ENCODE results near the gene PSME3IP1. TPM values are rescaled to one million over a fixed set of nuclear protein-coding genes. Genes with fewer than 3 reads are reported as not detected.
A peak's percentile ranks its signal among the peaks of the same experiment; 100 is the strongest.

The PSME3IP1 gene
- total RNA-seq, 1 experiment from 2014 or later = 45.6 TPM

DNA sequence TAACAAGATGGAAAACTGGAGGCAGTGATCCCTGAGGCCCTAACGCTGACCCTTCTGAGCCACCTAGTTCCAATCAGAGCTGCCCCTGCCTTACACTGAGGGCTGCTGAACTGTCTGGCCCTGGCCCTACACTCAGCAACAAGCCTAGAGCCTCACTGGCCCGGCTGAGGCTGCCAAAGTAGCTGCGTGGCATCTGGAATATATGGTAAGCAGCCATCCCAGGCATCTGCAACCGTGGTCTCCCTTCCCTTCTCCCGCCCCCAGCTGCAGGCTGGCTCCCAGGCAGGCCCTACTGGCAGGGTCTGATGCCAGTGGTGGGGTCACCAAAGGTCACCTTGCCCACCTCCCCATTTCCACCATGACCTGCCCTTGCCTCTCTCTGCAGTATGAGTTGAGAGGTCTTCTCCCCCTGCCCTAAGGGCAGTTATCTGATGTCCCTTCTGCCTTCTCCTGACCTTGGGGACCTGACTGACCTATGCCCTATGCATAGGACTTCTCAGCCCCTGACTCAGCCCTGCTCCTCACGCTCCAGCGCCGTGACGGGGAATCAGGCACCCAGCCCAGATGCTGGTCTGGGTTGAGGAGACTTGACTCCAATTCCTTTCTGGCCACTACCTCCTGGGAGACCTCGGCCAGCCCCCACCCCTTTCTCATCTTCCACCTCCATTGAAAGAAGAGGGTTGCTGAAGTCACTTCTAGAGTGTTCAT, 48.1 kb downstream of the PSME3IP1 start:
- H3K79me2 ChIP-seq (ENCODE audit: low read length) = no peaks in the 10 kb centered on the region
- H3K36me3 ChIP-seq (ENCODE audit: low read depth, low read length) = no peaks in the 10 kb centered on the region
- BruUV-seq (replicated peaks) = no TSS peak
- ChIA-PET POLR2A (ENCODE audit: unreplicated experiment) (no interaction called here), CTCF (no interaction called here)
- ATAC-seq = no peak
- DNase-seq = no peak
- no peak overlapping the region for H3K27ac ChIP-seq (ENCODE audit: low read length)
- no peaks in the 10 kb centered on the region for H3F3A ChIP-seq (ENCODE audit: low read length, unreplicated experiment)
- intact Hi-C loops (cut with micrococcal nuclease) = no loop called here
- no peaks in the 10 kb centered on the region for H3K9me3 ChIP-seq (ENCODE audit: low read length)
- no peak overlapping the region for H3K4me2 ChIP-seq (ENCODE audit: low read length)
- TF ChIP-seq EZH2 (IDR thresholded peaks at IDR 0.05; ENCODE audit: low read length, unreplicated experiment) = no peak
- TF ChIP-seq EZH2phosphoT487 (IDR thresholded peaks at IDR 0.05; ENCODE audit: borderline replicate concordance, low read length) = no peak
- TF ChIP-seq, protein P1, sequence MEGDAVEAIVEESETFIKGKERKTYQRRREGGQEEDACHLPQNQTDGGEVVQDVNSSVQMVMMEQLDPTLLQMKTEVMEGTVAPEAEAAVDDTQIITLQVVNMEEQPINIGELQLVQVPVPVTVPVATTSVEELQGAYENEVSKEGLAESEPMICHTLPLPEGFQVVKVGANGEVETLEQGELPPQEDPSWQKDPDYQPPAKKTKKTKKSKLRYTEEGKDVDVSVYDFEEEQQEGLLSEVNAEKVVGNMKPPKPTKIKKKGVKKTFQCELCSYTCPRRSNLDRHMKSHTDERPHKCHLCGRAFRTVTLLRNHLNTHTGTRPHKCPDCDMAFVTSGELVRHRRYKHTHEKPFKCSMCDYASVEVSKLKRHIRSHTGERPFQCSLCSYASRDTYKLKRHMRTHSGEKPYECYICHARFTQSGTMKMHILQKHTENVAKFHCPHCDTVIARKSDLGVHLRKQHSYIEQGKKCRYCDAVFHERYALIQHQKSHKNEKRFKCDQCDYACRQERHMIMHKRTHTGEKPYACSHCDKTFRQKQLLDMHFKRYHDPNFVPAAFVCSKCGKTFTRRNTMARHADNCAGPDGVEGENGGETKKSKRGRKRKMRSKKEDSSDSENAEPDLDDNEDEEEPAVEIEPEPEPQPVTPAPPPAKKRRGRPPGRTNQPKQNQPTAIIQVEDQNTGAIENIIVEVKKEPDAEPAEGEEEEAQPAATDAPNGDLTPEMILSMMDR (conservative IDR thresholded peaks at IDR 0.05; ENCODE audit: low read depth, low read length) = no peak
- H2AFZ ChIP-seq (ENCODE audit: low read length) = no peak overlapping the region
- no peak overlapping the region for H3K9ac ChIP-seq (ENCODE audit: low read length)
- H4K20me1 ChIP-seq (ENCODE audit: low read length) = no peaks in the 10 kb centered on the region
- no peaks in the 10 kb centered on the region for H3K27me3 ChIP-seq (ENCODE audit: low read length)
- H3K9me2 ChIP-seq (replicated peaks; ENCODE audit: low read length) = no peaks in the 10 kb centered on the region
- H3K4me1 ChIP-seq (ENCODE audit: insufficient read depth, low read length) = no peaks in the 10 kb centered on the region
- H3K4me3 ChIP-seq (ENCODE audit: low read length) = no peak overlapping the region

DNA sequence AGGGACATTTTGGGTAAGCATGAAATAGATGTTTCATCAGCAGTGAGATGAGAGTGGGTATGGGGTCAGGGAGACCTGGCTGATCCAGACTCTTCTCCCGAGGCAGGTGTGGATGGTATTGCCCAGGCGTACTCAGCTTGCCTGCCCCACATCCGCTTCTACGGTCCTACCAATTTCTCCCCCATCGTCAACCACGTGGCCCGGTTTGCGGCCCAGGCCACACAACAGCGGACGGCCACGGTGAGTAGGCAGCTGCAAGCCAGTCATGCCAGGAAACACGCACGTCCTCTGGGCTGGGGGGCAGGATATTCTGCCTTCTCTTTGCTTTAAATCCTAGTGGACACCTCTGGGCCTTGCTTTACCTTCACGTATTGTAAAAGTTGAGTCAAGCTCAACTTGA, 48.8 kb downstream of the PSME3IP1 start:
- Histone ChIP-seq H3K4me1 (ENCODE audit: insufficient read depth, low read length) (no peaks in the 10 kb centered on the region), H3F3A (ENCODE audit: low read length, unreplicated experiment) (no peaks in the 10 kb centered on the region), H3K27me3 (ENCODE audit: low read length) (no peaks in the 10 kb centered on the region), H3K9ac (ENCODE audit: low read length) (no peak overlapping the region), H3K4me3 (ENCODE audit: low read length) (no peak overlapping the region), H3K4me2 (ENCODE audit: low read length) (no peak overlapping the region), H3K36me3 (ENCODE audit: low read depth, low read length) (no peaks in the 10 kb centered on the region), H3K79me2 (ENCODE audit: low read length) (no peaks in the 10 kb centered on the region), H3K9me3 (ENCODE audit: low read length) (no peaks in the 10 kb centered on the region), H3K27ac (ENCODE audit: low read length) (no peak overlapping the region), H3K9me2 (replicated peaks; ENCODE audit: low read length) (no peaks in the 10 kb centered on the region), H2AFZ (ENCODE audit: low read length) (no peak overlapping the region), H4K20me1 (ENCODE audit: low read length) (no peaks in the 10 kb centered on the region)
- DNase-seq = no peak
- ChIA-PET POLR2A (ENCODE audit: unreplicated experiment) (no interaction called here), CTCF (no interaction called here)
- intact Hi-C loops (cut with micrococcal nuclease) = no loop called here
- ATAC-seq = no peak
- no TSS peak for BruUV-seq (replicated peaks)
- no peak for TF ChIP-seq EZH2 (IDR thresholded peaks at IDR 0.05; ENCODE audit: low read length, unreplicated experiment)
- TF ChIP-seq, protein P1 (conservative IDR thresholded peaks at IDR 0.05; ENCODE audit: low read depth, low read length) = no peak
- no peak for TF ChIP-seq EZH2phosphoT487 (IDR thresholded peaks at IDR 0.05; ENCODE audit: borderline replicate concordance, low read length)

DNA sequence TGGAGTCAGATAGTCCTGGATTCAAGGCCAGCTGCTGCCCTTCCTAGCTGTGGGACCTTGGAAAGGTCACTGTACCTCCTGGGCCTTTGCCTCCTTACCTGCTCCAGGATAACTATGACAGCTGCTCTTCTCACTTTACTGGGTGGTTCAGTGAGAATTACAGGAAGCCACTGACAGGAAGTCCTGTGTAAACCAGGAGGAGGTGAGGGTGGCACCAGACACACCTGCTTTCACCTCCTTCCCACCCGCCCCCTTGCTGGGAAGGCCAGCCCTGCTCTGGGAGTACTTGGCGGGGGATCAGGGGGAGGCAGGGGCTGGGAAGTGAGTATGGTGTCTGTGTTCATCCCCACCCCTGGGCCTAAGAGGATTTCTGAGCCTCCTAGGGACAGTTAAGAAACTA, 50.9 kb downstream of the PSME3IP1 start:
- TF ChIP-seq EZH2phosphoT487 (IDR thresholded peaks at IDR 0.05; ENCODE audit: borderline replicate concordance, low read length) = no peak
- TF ChIP-seq, protein P1 (conservative IDR thresholded peaks at IDR 0.05; ENCODE audit: low read depth, low read length) = no peak
- no peak overlapping the region for H2AFZ ChIP-seq (ENCODE audit: low read length)
- no peaks in the 10 kb centered on the region for H3K79me2 ChIP-seq (ENCODE audit: low read length)
- peak; percentile 42; the same call in 1 of the 2 replicates for ATAC-seq
- H3K9me3 ChIP-seq (ENCODE audit: low read length) = no peaks in the 10 kb centered on the region
- H3K36me3 ChIP-seq (ENCODE audit: low read depth, low read length) = no peaks in the 10 kb centered on the region
- DNase-seq = peak; percentile 13
- no peak overlapping the region for H3K9ac ChIP-seq (ENCODE audit: low read length)
- no peaks in the 10 kb centered on the region for H3K27me3 ChIP-seq (ENCODE audit: low read length)
- no peaks in the 10 kb centered on the region for H3F3A ChIP-seq (ENCODE audit: low read length, unreplicated experiment)
- no peak overlapping the region for H3K4me2 ChIP-seq (ENCODE audit: low read length)
- no peaks in the 10 kb centered on the region for H3K4me1 ChIP-seq (ENCODE audit: insufficient read depth, low read length)
- no peak overlapping the region for H3K27ac ChIP-seq (ENCODE audit: low read length)
- BruUV-seq (replicated peaks) = no TSS peak
- CTCF ChIA-PET = no interaction called here
- POLR2A ChIA-PET (ENCODE audit: unreplicated experiment) = no interaction called here
- H4K20me1 ChIP-seq (ENCODE audit: low read length) = no peaks in the 10 kb centered on the region
- intact Hi-C loops (cut with micrococcal nuclease) = no loop called here
- no peak overlapping the region for H3K4me3 ChIP-seq (ENCODE audit: low read length)
- no peaks in the 10 kb centered on the region for H3K9me2 ChIP-seq (replicated peaks; ENCODE audit: low read length)

Measured in PC-3 (cell line).